Testis (tissue), 2 donors: Measurements from ENCODE around the gene CDIPT.

Experiments
- POLR2A ChIP-seq: fragments of 450-650 bp; IDR thresholded peaks from one replicate; pipeline ENCODE4 v1.6.1; 2017; ENCODE audit warnings: antibody characterized with exemption, mild to moderate bottlenecking, moderate library complexity
- TF ChIP-seq, protein P1 (sequence below), 3 experiments: fragments of 450-650 bp in 2 of 3; fragments of 200-600 bp in 1 of 3; sonication (generic) in 1 of 3; IDR thresholded peaks; one replicate each; pipeline ENCODE4 v1.5.1; 2016 to 2019; ENCODE audit warnings: antibody characterized with exemption in 3 of 3, mild to moderate bottlenecking in 2 of 3, moderate library complexity in 1 of 3

DNA sequence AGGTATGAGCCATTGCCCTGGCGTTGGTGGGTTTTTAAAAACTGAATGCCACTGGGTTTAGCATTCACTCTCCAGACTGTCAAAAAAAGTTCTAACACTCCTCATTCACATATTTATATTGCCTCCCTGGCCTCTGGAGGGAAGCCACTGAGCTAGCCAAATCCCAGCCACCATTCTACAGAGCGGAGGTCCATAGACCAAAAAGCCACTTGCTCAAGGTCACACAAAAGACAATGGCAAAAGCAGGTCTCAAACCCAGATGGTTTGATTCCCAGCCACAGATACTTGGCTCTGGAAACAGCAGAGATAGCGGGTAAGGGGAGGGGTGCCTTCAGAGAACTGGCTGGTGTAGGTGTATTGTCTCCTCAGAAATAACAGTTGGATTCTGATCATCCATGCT lies 18.0 kb upstream of the CDIPT start:
- TF ChIP-seq, protein P1, sequence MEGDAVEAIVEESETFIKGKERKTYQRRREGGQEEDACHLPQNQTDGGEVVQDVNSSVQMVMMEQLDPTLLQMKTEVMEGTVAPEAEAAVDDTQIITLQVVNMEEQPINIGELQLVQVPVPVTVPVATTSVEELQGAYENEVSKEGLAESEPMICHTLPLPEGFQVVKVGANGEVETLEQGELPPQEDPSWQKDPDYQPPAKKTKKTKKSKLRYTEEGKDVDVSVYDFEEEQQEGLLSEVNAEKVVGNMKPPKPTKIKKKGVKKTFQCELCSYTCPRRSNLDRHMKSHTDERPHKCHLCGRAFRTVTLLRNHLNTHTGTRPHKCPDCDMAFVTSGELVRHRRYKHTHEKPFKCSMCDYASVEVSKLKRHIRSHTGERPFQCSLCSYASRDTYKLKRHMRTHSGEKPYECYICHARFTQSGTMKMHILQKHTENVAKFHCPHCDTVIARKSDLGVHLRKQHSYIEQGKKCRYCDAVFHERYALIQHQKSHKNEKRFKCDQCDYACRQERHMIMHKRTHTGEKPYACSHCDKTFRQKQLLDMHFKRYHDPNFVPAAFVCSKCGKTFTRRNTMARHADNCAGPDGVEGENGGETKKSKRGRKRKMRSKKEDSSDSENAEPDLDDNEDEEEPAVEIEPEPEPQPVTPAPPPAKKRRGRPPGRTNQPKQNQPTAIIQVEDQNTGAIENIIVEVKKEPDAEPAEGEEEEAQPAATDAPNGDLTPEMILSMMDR (IDR thresholded peaks at IDR 0.05): no peak
- TF ChIP-seq POLR2A: no peak
